T-helper 1 cell treated with Interleukin-12 subunit alpha and Interleukin-12 subunit beta and Interleukin-4 antibody, amounts not matched to agents 30 ng/mL and 1 ng/mL, for 36 hours (primary cell): ENCODE data around the gene SPOUT1. TPM values are rescaled to one million over a fixed set of nuclear protein-coding genes. Genes with fewer than 3 reads are reported as not detected.

Experiments
- intact Hi-C: fragments of 100-400 bp; cut with micrococcal nuclease; formaldehyde crosslinking; loops from one replicate; pipeline ENCODE4 v1.15.1; 2024
- total RNA-seq: library from RNA; stranded (reverse); gene quantifications from 2 replicates; pipeline ENCODE4 v1.2.3, GENCODE V29; 2022

Gene SPOUT1
- total RNA-seq, 1 donor from 2014 or later = 105 TPM

DNA sequence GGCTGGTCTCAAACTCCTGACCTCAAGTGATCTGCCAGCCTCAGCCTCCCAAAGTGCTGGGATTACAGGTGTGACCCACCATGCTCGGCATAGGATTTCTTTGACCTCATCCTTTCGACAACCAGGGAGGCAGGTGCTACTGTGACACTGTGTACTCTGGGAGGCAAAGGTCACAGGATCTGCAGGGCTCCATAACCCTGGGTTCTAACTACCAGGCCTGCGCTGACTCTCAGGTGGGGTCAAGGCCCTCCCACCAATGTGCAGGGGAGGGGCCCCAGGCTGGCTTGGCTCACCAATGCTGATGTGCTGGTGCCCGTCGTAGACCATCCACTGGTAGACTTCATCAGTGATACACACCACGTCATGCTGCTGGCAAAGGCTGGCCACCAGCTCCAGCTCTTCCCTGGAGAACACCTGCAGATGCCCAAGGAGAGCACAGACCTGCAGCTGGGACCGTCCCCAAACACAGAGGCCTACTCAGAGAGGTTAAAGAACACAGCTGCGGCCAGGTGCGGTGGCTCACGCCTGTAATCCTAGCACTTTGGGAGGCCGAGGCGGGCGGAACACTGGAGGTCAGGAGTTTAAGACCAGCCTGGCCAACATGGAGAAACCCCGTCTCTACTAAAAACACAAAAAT, 7.0 kb upstream of the SPOUT1 start:
- intact Hi-C loops = no loop called here

GRCh38 chr9:128835246-128836210, 5.9 kb upstream of the SPOUT1 start:
- intact Hi-C loops = no loop called here

GRCh38 chr9:128833696-128834095, 4.1 kb upstream of the SPOUT1 start:
- intact Hi-C loops = no loop called here

DNA sequence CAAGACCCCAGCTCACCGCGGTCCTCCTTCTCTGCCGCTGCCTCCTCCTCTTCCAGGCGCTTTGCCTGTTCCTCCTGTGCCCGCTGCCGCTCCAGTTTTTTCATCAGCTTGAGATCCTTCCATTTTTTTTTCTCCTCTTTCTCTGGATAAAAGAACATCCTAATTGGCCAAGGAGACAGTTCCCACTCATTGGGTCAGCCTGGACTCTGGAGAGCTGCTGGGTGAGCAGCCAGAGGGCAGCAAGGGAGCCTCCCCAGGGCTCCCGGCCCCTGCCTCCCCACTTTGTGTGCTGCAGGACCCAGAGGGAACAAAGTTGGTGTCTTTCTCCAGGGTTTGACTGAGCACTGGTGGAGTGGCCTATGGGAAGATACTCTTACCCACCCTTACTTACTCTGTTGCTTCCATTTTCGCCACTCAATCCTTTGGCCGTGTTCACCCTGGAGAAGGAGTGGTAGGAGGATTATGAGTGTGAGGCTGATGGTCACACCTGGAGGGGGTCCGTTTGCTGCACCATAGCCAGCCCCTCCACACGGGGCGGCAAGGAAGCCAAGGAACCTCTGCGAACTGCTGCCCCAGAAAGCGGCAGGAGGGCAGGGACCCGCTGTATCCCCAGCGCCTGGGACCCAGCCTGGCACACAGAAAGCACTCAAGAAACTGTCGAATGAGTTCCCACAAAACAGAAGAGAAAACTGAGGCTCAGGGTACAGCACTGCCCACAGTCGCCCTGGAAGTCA, 708 bp downstream of the SPOUT1 start:
- intact Hi-C loops = loop anchor here (1.0 to 5.0 kb wide), 12 partner anchors 11 to 507 kb away; partner anchors contain the start of genes COQ4, DOLK, DOLPP1 and DYNC2I2

GRCh38 chr9:128828267-128828666, 1.3 kb downstream of the SPOUT1 start:
- intact Hi-C loops = loop anchor here (2.0 to 5.0 kb wide), 5 partner anchors 41 to 506 kb away; partner anchors contain the start of genes COQ4, DYNC2I2, LRRC8A and SPTAN1

GRCh38 chr9:128825923-128826700, 3.5 kb downstream of the SPOUT1 start:
- intact Hi-C loops = loop anchor here (5.0 kb wide), 1 partner anchor 504 kb away; the partner anchor contains the start of genes COQ4 and TRUB2

GRCh38 chr9:128824911-128825310, 4.7 kb downstream of the SPOUT1 start:
- intact Hi-C loops = loop anchor here (5.0 kb wide), 1 partner anchor 503 kb away; the partner anchor contains the start of genes COQ4 and TRUB2

DNA sequence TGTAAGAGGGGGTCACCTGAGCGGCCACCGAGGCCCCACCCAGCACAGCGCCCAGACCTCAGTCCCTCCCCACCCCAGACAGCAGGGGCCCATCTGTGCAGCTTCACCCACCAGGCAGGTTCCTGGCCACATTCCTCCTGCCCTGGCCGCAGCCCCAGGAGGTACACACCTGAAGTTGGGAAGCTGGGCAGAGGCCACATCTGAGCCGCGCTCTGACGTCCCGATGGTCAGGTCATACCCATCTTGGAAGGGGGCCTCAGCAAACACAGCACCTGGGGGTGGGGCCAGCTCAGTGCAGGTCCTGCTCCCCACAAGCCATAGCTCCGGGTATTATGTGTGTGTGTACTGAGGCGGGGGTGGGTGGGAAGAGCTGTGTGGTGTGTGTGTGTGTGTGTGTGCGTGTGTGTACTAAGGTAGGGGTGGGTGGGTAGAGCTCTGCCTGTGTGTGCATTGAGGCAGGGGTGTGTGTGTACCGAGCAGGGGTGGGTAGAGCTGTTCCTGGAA, 5.6 kb downstream of the SPOUT1 start:
- intact Hi-C loops = no loop called here

- intact Hi-C loops = no loop called here
Observed at GRCh38 chr9:128823362-128823902, 6.2 kb downstream of the SPOUT1 start.

DNA sequence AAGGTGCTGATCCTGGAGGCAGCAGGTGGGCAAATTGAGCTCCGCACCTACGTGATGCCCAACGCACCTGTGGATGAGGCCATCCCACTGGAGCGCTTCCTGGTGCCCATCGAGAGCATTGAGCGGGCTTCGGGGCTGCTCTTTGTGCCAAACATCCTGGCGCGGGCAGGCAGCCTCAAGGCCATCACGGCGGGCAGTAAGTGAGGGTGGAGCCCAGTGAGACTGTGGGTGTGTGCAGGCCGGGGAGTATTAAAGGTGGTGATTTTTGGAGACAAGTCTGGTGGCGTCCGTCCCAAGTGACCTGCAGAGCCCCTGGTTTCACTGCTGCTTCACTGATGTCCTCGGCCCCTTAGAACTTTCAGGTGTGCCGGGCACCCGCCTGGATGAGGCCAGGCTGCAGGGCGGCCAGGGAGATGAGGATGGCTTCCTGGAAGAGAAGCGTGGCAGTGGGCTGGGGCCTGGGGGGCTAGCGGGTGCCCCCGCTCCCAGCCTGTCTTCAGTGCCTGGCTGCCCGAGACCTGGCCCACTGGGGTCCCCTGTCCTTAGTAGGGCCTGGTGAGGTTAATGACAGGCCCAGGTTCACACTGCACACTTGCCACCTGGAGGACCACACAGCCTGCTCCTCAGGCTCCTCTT, 7.1 kb downstream of the SPOUT1 start:
- intact Hi-C loops = no loop called here

- intact Hi-C loops = no loop called here
Observed at GRCh38 chr9:128821584-128822406, 7.8 kb downstream of the SPOUT1 start.

- intact Hi-C loops = no loop called here
Observed at GRCh38 chr9:128820665-128821583, 8.7 kb downstream of the SPOUT1 start.

- intact Hi-C loops = loop anchor here (2.0 to 5.0 kb wide), 3 partner anchors 171 to 592 kb away; partner anchors contain the start of gene SPTAN1
Observed at GRCh38 chr9:128819716-128820664, 9.6 kb downstream of the SPOUT1 start.

DNA sequence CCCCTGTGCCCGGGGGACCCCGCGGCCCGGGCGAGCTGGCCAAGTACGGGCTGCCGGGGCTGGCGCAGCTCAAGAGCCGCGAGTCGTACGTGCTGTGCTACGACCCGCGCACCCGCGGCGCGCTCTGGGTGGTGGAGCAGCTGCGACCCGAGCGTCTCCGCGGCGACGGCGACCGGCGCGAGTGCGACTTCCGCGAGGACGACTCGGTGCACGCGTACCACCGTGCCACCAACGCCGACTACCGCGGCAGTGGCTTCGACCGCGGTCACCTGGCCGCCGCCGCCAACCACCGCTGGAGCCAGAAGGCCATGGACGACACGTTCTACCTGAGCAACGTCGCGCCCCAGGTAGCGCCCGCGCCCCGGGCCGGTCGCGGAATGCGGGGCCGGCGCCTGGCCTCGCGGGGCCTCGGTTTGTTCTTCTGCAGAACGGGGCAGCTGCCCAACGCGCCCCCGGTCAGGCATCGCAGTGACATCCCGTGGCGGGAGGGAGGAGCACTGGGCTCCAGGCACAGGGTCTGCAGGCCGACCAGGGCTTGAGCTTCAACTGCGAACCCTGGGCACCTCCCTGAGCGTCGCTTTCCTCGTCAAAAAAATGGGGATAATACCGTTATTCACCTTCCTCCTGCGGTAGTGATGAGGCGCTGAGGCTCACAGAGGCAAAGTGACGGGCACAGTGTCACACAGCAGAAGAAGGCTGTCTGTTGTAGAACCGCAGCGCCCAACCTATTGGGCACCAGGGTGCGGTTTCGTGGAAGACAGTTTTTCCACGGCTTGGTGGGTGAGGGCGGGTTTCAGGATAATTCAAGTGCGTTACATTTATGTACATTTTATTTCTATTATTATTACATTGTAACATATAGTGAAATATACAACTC, 10.5 kb downstream of the SPOUT1 start:
- intact Hi-C loops = loop anchor here (1.0 to 5.0 kb wide), 15 partner anchors 10 to 593 kb away; partner anchors contain the start of genes DOLK, GLE1, LRRC8A and MIGA2
